HepG2 (cell line): ENCODE measurements around the gene TIMM23B. TPM values are rescaled to one million over a fixed set of nuclear protein-coding genes. Genes with fewer than 3 reads are reported as not detected.
A peak's percentile ranks its signal among the peaks of the same experiment; 100 is the strongest.
"Not testable (repeated sequence)": the region's sequence is repeated elsewhere in the genome, so short reads cannot be mapped to it uniquely, and the experiment has no call there.

Source experiments
- ATAC-seq: fragments of 200-7000 bp; cut with Tn5 transposase; 3 replicates; pipeline ENCODE4 v1.9.1; 2020; ENCODE audit warnings: mild to moderate bottlenecking, moderate library complexity
- BruUV-seq: library from RNA; stranded (reverse); fragments of 400-500 nt; replicated peaks from 2 replicates; lab custom pipeline; 2021; lab: Mats Ljungman, UMichigan
- CTCF ChIA-PET: fragments of 300-600 bp; formaldehyde crosslinking; extraction: SDS; loops from one replicate; lab custom pipeline; 2021; ENCODE audit warnings: low total read pairs, inconsistent platforms, low intra/inter-chr PET ratio; lab: Yijun Ruan, JAX
- POLR2A ChIA-PET: fragments of 350-600 bp; sonication (Branson Sonifier 250); formaldehyde crosslinking; loops from one replicate; lab custom pipeline; 2020; ENCODE audit warnings: antibody characterized with exemption, inconsistent platforms; lab: Yijun Ruan, JAX
- DNase-seq: peaks from one replicate; pipeline ENCODE4 v3.0.0-alpha.2; 2015; ENCODE audit warnings: low spot score
- FAIRE-seq: peaks from 3 replicates; lab custom pipeline; 2011; peaks lifted over from hg19 to GRCh38; lab: Jason Lieb, UNC
- H2AFZ ChIP-seq: one replicate; pipeline ENCODE4 v1.6.1; 2011; ENCODE audit warnings: low read length, inconsistent platforms
- H3K27ac ChIP-seq: fragments of 300-600 bp; 3 replicates; pipeline ENCODE4 v1.8.0; 2011; ENCODE audit warnings: mixed run types, mild to moderate bottlenecking, mixed read lengths, low read length, inconsistent platforms; ENCODE audit not compliant: insufficient read depth; ENCODE audit errors: extremely low read length
- H3K27me3 ChIP-seq, 2 experiments: fragments of 200-600 bp in 1 of 2; 2 replicates in 1 of 2; 3 replicates in 1 of 2; pipeline versions ENCODE4 v1.6.0 to v1.8.0; 2011; ENCODE audit warnings: low read length in 2 of 2, mild to moderate bottlenecking in 2 of 2, moderate library complexity in 2 of 2, inconsistent platforms in 1 of 2; ENCODE audit not compliant: insufficient read depth in 2 of 2, control insufficient read depth in 1 of 2
- H3K36me3 ChIP-seq, 2 experiments: fragments of 200-600 bp in 1 of 2; replicated peaks in 1 of 2; 2 replicates in 1 of 2; 3 replicates in 1 of 2; pipeline versions ENCODE4 v1.5.1 to v1.8.0; 2011; ENCODE audit warnings: low read length in 2 of 2, inconsistent platforms in 1 of 2; ENCODE audit not compliant: insufficient read depth in 2 of 2, control insufficient read depth in 1 of 2
- H3K4me1 ChIP-seq: 2 replicates; pipeline ENCODE4 v1.5.1; 2012; ENCODE audit warnings: low read length, inconsistent platforms; ENCODE audit not compliant: insufficient read depth
- H3K4me2 ChIP-seq: 2 replicates; pipeline ENCODE4 v1.6.0; 2011; ENCODE audit warnings: low read depth, low read length, inconsistent platforms
- H3K4me3 ChIP-seq, 3 experiments: fragments of 200-600 bp in 1 of 3; sonication (generic), shearing (Covaris generic) in 1 of 3; replicated peaks in 1 of 3; 2 replicates each; pipeline ENCODE4 v1.5.1; 2011 to 2016; ENCODE audit warnings: low read length in 3 of 3, inconsistent platforms in 2 of 3, low read depth in 2 of 3, mild to moderate bottlenecking in 2 of 3, control low read depth in 1 of 3, mixed read lengths in 1 of 3; ENCODE audit not compliant: insufficient read depth in 1 of 3
- H3K79me2 ChIP-seq: one replicate; pipeline ENCODE4 v1.6.1; 2011; ENCODE audit warnings: low read length, inconsistent platforms; ENCODE audit not compliant: insufficient read depth
- H3K9ac ChIP-seq: 2 replicates; pipeline ENCODE4 v1.6.0; 2011; ENCODE audit warnings: mild to moderate bottlenecking, low read depth, low read length, inconsistent platforms; ENCODE audit not compliant: insufficient read depth
- H3K9me3 ChIP-seq: 2 replicates; pipeline ENCODE4 v1.5.1; 2012; ENCODE audit warnings: mild to moderate bottlenecking, low read length
- H4K20me1 ChIP-seq: 2 replicates; pipeline ENCODE4 v1.6.0; 2011; ENCODE audit warnings: inconsistent platforms, mild to moderate bottlenecking, low read length, moderate library complexity; ENCODE audit not compliant: insufficient read depth
- ATF7 ChIP-seq, 2 experiments: fragments of 450-650 bp in 1 of 2; sonication (generic) in 1 of 2; formaldehyde crosslinking in 1 of 2; IDR thresholded peaks; 2 replicates each; pipeline versions ENCODE4 v1.4.0 to v1.6.1; 2016 to 2020; ENCODE audit warnings: antibody characterized with exemption in 1 of 2, mild to moderate bottlenecking in 1 of 2, missing genetic modification reagents in 1 of 2
- CREB1 ChIP-seq, 2 experiments: fragments of 450-650 bp in 1 of 2; IDR thresholded peaks; 2 replicates each; pipeline ENCODE4 v1.6.1; 2016 to 2017; ENCODE audit warnings: control low read depth in 1 of 2, mild to moderate bottlenecking in 1 of 2, missing compliant biosample characterization in 1 of 2, missing genetic modification characterization in 1 of 2
- WGBS: methylation state at CpG from one replicate; pipeline ENCODE4 v1.1.6; 2017; ENCODE audit warnings: low lambda C conversion rate; 5-methylcytosine and 5-hydroxymethylcytosine counted together
- in situ Hi-C: cut with HindIII; loops from 2 replicates; pipeline ENCODE4 v1.10.0; 2017; ENCODE audit warnings: low pct_unique_long_range_greater_than_20kb; ENCODE audit not compliant: extremely low pct_ligation_motif_present
- intact Hi-C: fragments of 100-400 bp; cut with micrococcal nuclease; formaldehyde crosslinking; loops from one replicate; pipeline ENCODE4 v1.10.0; 2022; ENCODE audit not compliant: unreplicated experiment
- polyA plus RNA-seq, 8 experiments: library from polyadenylated mRNA; depleted of rRNA in 3 of 8; stranded (reverse) in 7 of 8; unstranded in 1 of 8; fragments of >200 nt; fragmentation: Illumina TruSeq in 4 of 8; extraction: Trizol in 4 of 8; gene quantifications; 2 replicates each; pipeline versions ENCODE4 v1.2.1 to v1.2.3, GENCODE V29; 2011 to 2016; ENCODE audit warnings: low read depth in 4 of 8, missing spikeins in 1 of 8, mixed read lengths in 1 of 8; ENCODE audit not compliant: insufficient read depth in 1 of 8
- total RNA-seq, 5 experiments: library from RNA; depleted of rRNA; stranded (reverse); fragments of >200 nt; fragmentation: Illumina TruSeq; extraction: Trizol; gene quantifications; 2 replicates each; pipeline ENCODE4 v1.2.3, GENCODE V29; 2016; ENCODE audit warnings: low read depth in 1 of 5

Gene TIMM23B
- total and polyA plus RNA-seq, 2 of the 13 experiments (the other 11 are each of a cell fraction or from before 2014, with no cell fraction given), result 10.8 to 13.0 TPM

GRCh38 chr10:49900406-49900805, 41.4 kb upstream of the TIMM23B start:
- CTCF ChIA-PET, H3K4me1 ChIP-seq, H4K20me1 ChIP-seq, BruUV-seq, H3K4me2 ChIP-seq, ATAC-seq, in situ Hi-C loops, H3K9me3 ChIP-seq, intact Hi-C loops, DNase-seq, H3K9ac ChIP-seq, H3K79me2 ChIP-seq, POLR2A ChIA-PET, H3K36me3 ChIP-seq, H2AFZ ChIP-seq, FAIRE-seq, H3K27ac ChIP-seq, H3K4me3 ChIP-seq, H3K27me3 ChIP-seq: not testable (repeated sequence)
- WGBS, result 94% methylated on average over 3 of the region's 3 CpGs

- CTCF ChIA-PET, FAIRE-seq: not testable (repeated sequence)
Measured at GRCh38 chr10:49903829-49904228, 38.0 kb upstream of the TIMM23B start.

GRCh38 chr10:49908290-49909080, 33.4 kb upstream of the TIMM23B start:
- in situ Hi-C loops, H3K9me3 ChIP-seq, ATAC-seq, DNase-seq, H3K79me2 ChIP-seq, H3K27ac ChIP-seq, H3K4me2 ChIP-seq, H4K20me1 ChIP-seq, CTCF ChIA-PET, H2AFZ ChIP-seq, intact Hi-C loops, FAIRE-seq, H3K9ac ChIP-seq, H3K36me3 ChIP-seq, H3K4me3 ChIP-seq, BruUV-seq, POLR2A ChIA-PET, H3K27me3 ChIP-seq, H3K4me1 ChIP-seq: not testable (repeated sequence)
- WGBS, result 94% methylated on average over 4 of the region's 4 CpGs

More at GRCh38 chr10:49903829-49904228, 38.0 kb upstream of the TIMM23B start:
- DNase-seq; H3K9me3 ChIP-seq; POLR2A ChIA-PET; H3K79me2 ChIP-seq; H3K9ac ChIP-seq; H3K36me3 ChIP-seq; intact Hi-C loops; H4K20me1 ChIP-seq; H3K27me3 ChIP-seq; in situ Hi-C loops; BruUV-seq; H3K4me3 ChIP-seq; ATAC-seq; H3K4me1 ChIP-seq; H2AFZ ChIP-seq; H3K4me2 ChIP-seq; H3K27ac ChIP-seq; TF ChIP-seq ATF7, CREB1 (CRISPR knock-in tag; IDR thresholded peaks at IDR 0.05): not testable (repeated sequence)
- 94% methylated on average over 3 of the region's 3 CpGs for WGBS
- peak; percentile 85 for TF ChIP-seq ATF7 (IDR thresholded peaks at IDR 0.05)
- TF ChIP-seq CREB1 (IDR thresholded peaks at IDR 0.05), result 0 out of 2 replicates have a peak, but pooled peaks have one; percentile 14

GRCh38 chr10:49910295-49910694, 31.6 kb upstream of the TIMM23B start:
- intact Hi-C loops, H3K36me3 ChIP-seq, ATAC-seq, POLR2A ChIA-PET, H2AFZ ChIP-seq, H3K9ac ChIP-seq, CTCF ChIA-PET, H3K79me2 ChIP-seq, H3K27ac ChIP-seq, H4K20me1 ChIP-seq, H3K4me3 ChIP-seq, BruUV-seq, H3K4me1 ChIP-seq, FAIRE-seq, in situ Hi-C loops, H3K9me3 ChIP-seq, H3K27me3 ChIP-seq, DNase-seq, H3K4me2 ChIP-seq: not testable (repeated sequence)
- no CpG with 5 or more reads among the region's 1 CpG for WGBS
